ENCODE results near the gene SAMD3.
"Not testable (repeated sequence)": the region's sequence is repeated elsewhere in the genome, so short reads cannot be mapped to it uniquely, and the experiment has no call there.

The SAMD3 gene

GRCh38 chr6:130183271-130184222, 39.2 kb downstream of the SAMD3 start:
- no peak for FAIRE-seq

DNA sequence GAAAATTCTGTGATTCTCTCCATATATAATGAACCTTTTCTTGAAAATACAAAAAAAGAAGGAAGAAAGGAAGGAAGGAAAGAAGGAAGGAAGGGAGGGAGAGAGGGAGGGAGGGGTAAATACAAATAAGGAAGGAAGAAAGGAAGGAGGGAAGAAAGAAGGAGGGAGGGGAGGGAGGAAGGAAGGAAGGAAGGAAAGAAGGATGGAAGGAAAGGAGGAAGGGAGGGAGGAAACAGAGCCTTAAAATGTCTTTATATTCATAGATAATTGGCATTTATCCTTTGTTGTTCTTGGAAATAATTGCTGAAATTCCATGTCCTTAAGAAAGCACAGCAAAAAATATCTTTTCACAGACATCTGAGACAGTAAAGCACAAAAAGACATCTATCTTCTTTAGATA, 40.3 kb downstream of the SAMD3 start:
- DNase-seq (ENCODE audit: insufficient read length, low spot score) (no peak), FAIRE-seq (no peak)

More at GRCh38 chr6:130183271-130184222, 39.2 kb downstream of the SAMD3 start:
- no peak for DNase-seq (ENCODE audit: insufficient read length, low spot score)

- DNase-seq (ENCODE audit: insufficient read length, low spot score) (no peak), FAIRE-seq (no peak)
These were observed 44.1 kb downstream of the SAMD3 start for GRCh38 chr6:130178692-130179091.

- no peak for FAIRE-seq
- no peak for DNase-seq (ENCODE audit: insufficient read length, low spot score)
These were observed 46.4 kb downstream of the SAMD3 start for GRCh38 chr6:130176378-130176777.

DNA sequence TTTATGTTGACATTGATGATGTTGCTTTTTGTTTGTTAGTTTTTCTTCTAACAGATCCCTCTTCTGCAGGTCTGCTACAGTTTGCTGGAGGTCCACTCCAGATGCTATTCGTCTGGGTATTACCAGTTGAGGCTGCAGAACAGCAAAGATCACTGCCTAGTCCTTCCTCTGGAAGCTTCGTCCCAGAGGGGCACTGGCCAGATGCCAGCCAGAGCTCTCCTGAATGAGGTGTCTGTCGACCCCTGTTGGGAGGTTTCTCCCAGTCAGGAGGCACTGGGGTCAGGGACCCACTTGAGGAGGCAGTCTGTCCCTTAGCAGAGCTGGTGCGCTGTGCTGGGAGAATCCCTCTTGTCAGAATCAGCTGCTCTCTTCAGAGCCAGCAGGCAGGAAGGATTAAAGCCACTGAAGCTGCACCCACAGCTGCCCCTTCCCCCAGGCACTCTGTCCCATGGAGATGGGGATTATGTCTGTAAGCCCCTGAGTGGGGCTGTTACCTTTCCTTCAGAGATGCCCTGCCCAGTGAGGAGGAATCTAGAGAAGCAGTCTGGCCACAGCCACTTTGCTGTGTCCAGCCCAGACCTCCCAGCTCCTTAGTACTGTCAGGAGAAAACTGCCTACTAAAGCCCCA, 49.3 kb downstream of the SAMD3 start:
- not testable (repeated sequence) for DNase-seq (ENCODE audit: insufficient read length, low spot score); FAIRE-seq

DNA sequence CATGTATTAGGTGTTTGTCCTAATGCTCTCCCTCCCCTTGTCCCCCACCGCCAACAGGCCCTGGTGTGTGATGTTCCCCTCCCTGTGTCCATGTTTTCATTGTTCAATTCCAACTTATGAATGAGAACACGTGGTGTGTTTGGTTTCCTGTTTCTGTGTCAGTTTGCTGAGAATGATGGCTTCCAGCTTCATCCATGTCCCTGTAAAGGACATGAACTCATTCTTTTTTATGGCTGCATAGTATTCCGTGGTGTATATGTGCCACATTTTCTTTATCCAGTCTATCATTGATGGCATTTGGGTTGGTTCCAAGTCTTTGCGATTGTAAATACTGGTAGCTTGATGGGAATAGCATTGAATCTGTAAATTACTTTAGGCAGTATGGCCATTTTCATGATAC, 52.6 kb downstream of the SAMD3 start:
- DNase-seq (ENCODE audit: insufficient read length, low spot score); FAIRE-seq: not testable (repeated sequence)

DNA sequence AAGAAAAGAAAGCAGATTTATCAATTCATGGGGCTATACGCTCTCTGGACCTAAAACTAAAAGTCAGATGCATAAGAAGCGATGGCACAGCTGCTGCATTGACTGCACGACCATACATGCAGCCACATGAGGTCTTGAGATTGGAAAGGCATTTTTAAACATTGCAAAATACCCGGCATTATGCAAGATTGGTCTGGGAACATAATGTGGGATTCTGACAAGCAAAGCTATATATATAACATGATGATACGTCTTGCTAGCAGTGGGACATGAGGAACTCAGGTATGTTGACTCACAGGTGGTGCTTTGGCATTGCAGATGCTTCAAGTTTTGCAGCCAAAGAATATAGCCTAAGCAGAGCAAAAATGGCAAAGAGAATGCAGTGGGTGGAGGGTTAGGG, 55.1 kb downstream of the SAMD3 start:
- DNase-seq (ENCODE audit: insufficient read length, low spot score): no peak
- no peak for FAIRE-seq

DNA sequence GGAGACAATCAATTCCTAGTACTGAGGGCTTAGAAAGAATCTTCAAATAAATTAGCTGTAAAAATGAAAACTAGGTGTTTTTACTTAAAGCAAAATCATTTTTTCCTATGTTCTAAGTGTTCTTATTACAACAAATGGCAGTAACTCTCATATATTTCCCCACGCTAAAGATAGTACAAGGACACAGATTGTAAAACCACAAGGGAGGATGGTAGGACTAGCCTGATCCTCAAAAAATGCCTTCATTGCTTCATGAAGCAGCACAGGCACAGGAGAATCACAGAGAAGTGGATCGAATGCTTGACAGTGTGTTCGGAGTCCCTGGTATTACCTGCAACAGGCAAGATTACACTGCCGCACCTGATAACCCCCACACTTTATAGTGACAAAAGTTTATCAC, 58.5 kb downstream of the SAMD3 start:
- DNase-seq (ENCODE audit: insufficient read length, low spot score): no peak
- FAIRE-seq: no peak

DNA sequence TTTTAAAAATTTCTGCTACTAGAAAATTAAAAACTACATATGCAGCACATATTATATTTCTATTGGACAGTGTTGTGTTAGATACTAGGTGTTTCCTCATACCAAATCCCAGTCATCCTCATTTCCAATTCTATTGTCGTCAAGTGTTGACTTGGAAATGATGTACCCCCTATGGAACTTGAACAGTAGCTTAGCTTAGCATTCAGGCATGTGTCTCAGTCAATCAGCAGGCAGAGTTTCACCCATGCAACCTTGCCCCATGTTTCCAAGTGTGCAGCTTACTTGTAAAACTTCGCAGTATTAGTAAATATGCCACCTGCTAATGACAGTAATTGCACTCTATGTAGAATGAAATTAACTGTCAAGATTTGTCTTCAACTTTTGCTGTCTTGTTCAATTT, 59.5 kb downstream of the SAMD3 start:
- DNase-seq (ENCODE audit: insufficient read length, low spot score) (no peak), FAIRE-seq (no peak)

GRCh38 chr6:130162421-130162820, 60.3 kb downstream of the SAMD3 start:
- no peak for FAIRE-seq
- no peak for DNase-seq (ENCODE audit: insufficient read length, low spot score)

DNA sequence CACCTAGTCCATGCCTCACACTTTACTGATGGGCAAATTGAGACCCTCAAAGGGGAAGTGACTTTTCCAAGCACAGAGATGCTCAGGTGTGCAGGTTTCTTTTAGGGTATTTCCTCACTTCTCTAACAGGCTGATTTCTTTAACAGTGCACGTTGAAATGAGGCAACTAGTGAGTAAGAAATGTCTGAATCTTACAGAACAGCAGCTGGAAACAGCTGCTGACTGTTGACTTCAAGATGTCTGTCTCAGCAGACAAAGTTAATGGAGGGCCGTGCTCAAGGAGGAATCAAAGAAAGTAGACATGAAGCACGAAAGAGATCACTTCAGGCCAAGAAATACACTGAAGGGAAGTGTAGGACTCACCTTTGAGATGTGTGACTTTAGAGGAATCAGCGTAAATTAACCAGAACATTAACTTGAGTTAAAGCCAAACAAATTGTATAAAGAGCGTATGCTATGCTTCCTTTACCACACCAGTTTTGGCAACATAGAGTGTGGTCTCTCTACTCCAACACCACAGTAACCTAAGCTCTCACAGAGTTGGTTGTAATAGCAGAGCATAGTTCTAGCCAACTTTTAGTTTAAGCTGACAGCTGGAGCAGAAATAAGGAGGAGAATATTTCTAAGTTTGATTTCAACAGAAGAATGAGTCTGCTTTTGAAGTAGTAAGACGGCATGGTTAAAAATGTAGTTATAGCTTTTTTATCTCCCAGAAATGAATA, 60.9 kb downstream of the SAMD3 start:
- DNase-seq (ENCODE audit: insufficient read length, low spot score) (no peak), FAIRE-seq (peak; percentile 75)

GRCh38 chr6:130159956-130160355, 62.8 kb downstream of the SAMD3 start:
- no peak for FAIRE-seq
- no peak for DNase-seq (ENCODE audit: insufficient read length, low spot score)

DNA sequence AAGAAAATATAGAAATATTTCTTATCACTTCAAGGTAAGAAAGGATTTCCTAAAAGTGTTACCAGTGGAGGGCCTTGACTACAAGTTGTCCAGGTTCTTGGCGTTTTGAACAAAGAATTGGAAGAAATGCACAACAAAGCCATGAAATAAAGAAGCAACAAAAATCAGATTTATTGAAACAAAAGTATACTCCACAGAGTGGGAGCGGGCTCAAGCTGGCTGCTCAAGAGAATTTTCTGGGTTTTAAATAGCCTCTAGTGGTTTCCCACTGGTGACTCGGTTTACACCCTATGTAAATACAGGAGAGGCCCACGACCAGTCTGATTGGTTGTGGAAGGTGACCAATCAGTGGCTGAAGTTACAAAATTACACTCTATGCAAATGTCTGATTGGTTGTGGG, 64.2 kb downstream of the SAMD3 start:
- FAIRE-seq: no peak
- no peak for DNase-seq (ENCODE audit: insufficient read length, low spot score)

DNA sequence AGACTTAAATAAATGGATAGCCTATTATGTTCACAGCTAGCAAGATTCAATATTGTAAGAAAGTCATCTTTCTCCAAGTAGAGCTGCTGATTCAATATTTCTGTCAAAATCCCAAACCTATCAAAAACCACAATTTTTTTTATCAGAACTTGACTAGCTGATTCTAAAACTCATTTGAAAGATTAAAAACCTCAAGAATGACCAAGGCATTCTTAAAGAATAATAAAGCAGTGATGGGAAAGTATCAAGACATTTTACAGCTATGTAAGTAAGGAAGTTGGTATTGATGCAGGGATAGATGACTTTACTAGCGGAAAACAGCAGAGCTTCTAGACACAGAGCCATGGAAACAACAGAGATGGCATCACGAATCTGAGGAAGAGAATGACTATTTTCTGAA, 64.7 kb downstream of the SAMD3 start:
- DNase-seq (ENCODE audit: insufficient read length, low spot score) (no peak), FAIRE-seq (peak; percentile 63)

DNA sequence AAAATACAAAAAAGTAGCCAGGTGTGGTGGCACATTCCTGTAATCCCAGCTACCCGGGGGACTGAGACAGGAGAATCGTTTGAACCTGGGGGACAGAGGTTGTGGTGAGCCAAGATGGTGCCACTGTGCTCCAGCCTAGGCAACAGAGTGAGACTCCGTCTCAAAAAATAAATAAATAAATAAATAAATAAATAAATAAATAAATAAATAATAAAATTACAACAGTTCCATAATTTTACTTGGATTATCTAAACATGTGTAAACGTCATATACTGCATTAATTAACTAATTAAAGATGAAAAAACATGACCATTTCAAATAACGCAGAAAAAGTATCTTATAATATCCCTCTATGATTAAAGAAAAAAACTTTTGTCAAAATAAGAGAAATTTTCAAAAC, 65.8 kb downstream of the SAMD3 start:
- FAIRE-seq: no peak

DNA sequence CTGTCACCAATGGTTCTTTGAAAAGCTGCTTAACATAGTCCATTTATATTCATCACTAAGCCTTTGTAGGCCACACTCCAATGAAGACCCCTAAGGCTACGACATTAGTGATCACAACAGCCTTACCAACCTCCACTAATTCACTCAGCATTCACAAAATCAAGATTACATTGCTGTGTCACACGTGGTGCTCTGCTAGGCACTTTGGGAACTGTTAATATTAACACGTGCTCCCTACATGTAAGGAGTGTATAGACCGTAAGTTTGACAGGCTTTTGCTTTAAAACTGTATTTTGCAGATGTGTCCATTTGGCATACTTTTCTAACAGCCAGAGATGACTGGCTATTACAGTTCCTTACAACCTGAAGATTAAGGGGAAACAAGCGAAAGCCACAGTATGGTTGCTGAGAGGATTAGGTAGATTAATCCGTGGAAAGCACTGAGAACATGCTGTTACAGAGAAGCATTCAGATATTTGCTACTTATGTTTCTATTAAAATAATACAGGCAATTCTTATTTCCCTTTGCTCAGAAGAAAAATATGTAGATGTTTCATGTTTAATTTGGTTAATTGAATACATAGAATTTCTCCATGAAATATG, 69.7 kb downstream of the SAMD3 start:
- FAIRE-seq (no peak), DNase-seq (ENCODE audit: insufficient read length, low spot score) (no peak)

More for the DNA sequence above, 65.8 kb downstream of the SAMD3 start:
- DNase-seq (ENCODE audit: insufficient read length, low spot score): no peak

- FAIRE-seq: no peak
These were observed 71.8 kb downstream of the SAMD3 start for GRCh38 chr6:130150906-130151305.

GRCh38 chr6:130149016-130149415, 73.7 kb downstream of the SAMD3 start:
- not testable (repeated sequence) for DNase-seq (ENCODE audit: insufficient read length, low spot score); FAIRE-seq

More at GRCh38 chr6:130150906-130151305, 71.8 kb downstream of the SAMD3 start:
- no peak for DNase-seq (ENCODE audit: insufficient read length, low spot score)

- no peak for DNase-seq (ENCODE audit: insufficient read length, low spot score)
- FAIRE-seq: no peak
These were observed 74.6 kb downstream of the SAMD3 start for GRCh38 chr6:130148181-130148580.

DNA sequence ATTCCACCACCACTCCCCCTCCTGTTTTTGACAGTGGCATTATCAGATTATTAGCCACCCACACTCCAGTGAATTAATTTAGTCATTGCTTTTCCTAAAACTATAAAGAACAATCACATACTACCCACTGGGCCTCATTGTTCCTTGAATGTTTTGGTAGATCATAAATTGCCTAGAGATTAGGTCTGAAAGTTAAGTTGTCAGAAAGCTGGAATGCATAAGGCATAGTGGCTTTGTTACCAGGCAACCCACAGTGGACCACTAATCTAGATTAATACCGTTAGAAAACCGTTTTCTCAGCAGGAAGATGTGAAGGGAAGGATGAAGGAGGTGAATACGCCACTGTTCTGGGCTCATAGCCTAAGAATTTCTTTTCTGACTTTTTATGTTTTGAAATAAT, 75.6 kb downstream of the SAMD3 start:
- DNase-seq (ENCODE audit: insufficient read length, low spot score) (no peak), FAIRE-seq (no peak)

GRCh38 chr6:130143709-130144108, 79.0 kb downstream of the SAMD3 start:
- DNase-seq (ENCODE audit: insufficient read length, low spot score): no peak
- no peak for FAIRE-seq

Data from GM19239 (cell line).